BE2C (cell line): ENCODE results near the gene MALRD1.

Experiments used
- DNase-seq: peaks from one replicate; pipeline ENCODE4 v3.0.0-alpha.2; 2020
- H3K27me3 ChIP-seq: fragments of 250-450 bp; sonication (Bioruptor Pico); 2 replicates; pipeline ENCODE4 v1.5.1; 2020; ENCODE audit warnings: mild to moderate bottlenecking
- H3K36me3 ChIP-seq: fragments of 250-450 bp; sonication (Bioruptor Pico); 2 replicates; pipeline ENCODE4 v1.5.1; 2020; ENCODE audit warnings: mild to moderate bottlenecking
- H3K4me1 ChIP-seq: fragments of 250-450 bp; sonication (Bioruptor Pico); 2 replicates; pipeline ENCODE4 v1.5.1; 2020
- H3K4me3 ChIP-seq: 2 replicates; pipeline ENCODE4 v1.5.1; 2011; ENCODE audit warnings: low read depth, low read length
- H3K9me3 ChIP-seq: fragments of 250-450 bp; sonication (Bioruptor Pico); 2 replicates; pipeline ENCODE4 v1.5.1; 2020
- CTCF ChIP-seq: IDR thresholded peaks from 2 replicates; pipeline ENCODE4 v1.5.1; 2012; ENCODE audit warnings: mild to moderate bottlenecking, low read depth, low read length

Gene MALRD1

GRCh38 chr10:19705250-19705649 is 656.6 kb downstream of the MALRD1 start:
- no peaks in the 10 kb centered on the region for H3K27me3 ChIP-seq
- no peak for TF ChIP-seq CTCF
- no peak for DNase-seq
- H3K4me1 ChIP-seq = no peaks in the 10 kb centered on the region
- H3K9me3 ChIP-seq = no peaks in the 10 kb centered on the region
- H3K36me3 ChIP-seq = no peaks in the 10 kb centered on the region
- no peak overlapping the region for H3K4me3 ChIP-seq

GRCh38 chr10:19706904-19707303 is 658.3 kb downstream of the MALRD1 start:
- H3K36me3 ChIP-seq = no peaks in the 10 kb centered on the region
- no peaks in the 10 kb centered on the region for H3K4me1 ChIP-seq
- no peak overlapping the region for H3K4me3 ChIP-seq
- no peaks in the 10 kb centered on the region for H3K9me3 ChIP-seq
- TF ChIP-seq CTCF = no peak
- no peak for DNase-seq
- no peaks in the 10 kb centered on the region for H3K27me3 ChIP-seq

- no peaks in the 10 kb centered on the region for H3K9me3 ChIP-seq
- no peaks in the 10 kb centered on the region for H3K27me3 ChIP-seq
- H3K4me1 ChIP-seq = no peaks in the 10 kb centered on the region
- no peak overlapping the region for H3K4me3 ChIP-seq
- DNase-seq = no peak
- no peaks in the 10 kb centered on the region for H3K36me3 ChIP-seq
- TF ChIP-seq CTCF = no peak
Observed at GRCh38 chr10:19707376-19707775, 658.8 kb downstream of the MALRD1 start.

GRCh38 chr10:19708031-19708430 is 659.4 kb downstream of the MALRD1 start:
- Histone ChIP-seq H3K9me3 (no peaks in the 10 kb centered on the region), H3K36me3 (no peaks in the 10 kb centered on the region), H3K4me3 (no peak overlapping the region), H3K4me1 (no peaks in the 10 kb centered on the region), H3K27me3 (no peaks in the 10 kb centered on the region)
- DNase-seq = no peak
- no peak for TF ChIP-seq CTCF

GRCh38 chr10:19710600-19710999 is 662.0 kb downstream of the MALRD1 start:
- Histone ChIP-seq H3K4me1 (no peaks in the 10 kb centered on the region), H3K27me3 (no peaks in the 10 kb centered on the region), H3K36me3 (no peaks in the 10 kb centered on the region), H3K4me3 (no peak overlapping the region), H3K9me3 (no peaks in the 10 kb centered on the region)
- DNase-seq = no peak
- TF ChIP-seq CTCF = no peak

GRCh38 chr10:19713159-19713558 is 664.6 kb downstream of the MALRD1 start:
- no peaks in the 10 kb centered on the region for H3K9me3 ChIP-seq
- DNase-seq = no peak
- no peaks in the 10 kb centered on the region for H3K27me3 ChIP-seq

More at GRCh38 chr10:19713159-19713558, 664.6 kb downstream of the MALRD1 start:
- H3K4me3 ChIP-seq = no peak overlapping the region
- no peaks in the 10 kb centered on the region for H3K36me3 ChIP-seq
- no peaks in the 10 kb centered on the region for H3K4me1 ChIP-seq
- TF ChIP-seq CTCF = no peak
